HepG2 (cell line): ENCODE results near the gene CCDC74A. TPM values are rescaled to one million over a fixed set of nuclear protein-coding genes. Genes with fewer than 3 reads are reported as not detected.

Experiments
- BORCS8-MEF2B ChIP-seq: sonication (generic); formaldehyde crosslinking; IDR thresholded peaks from 2 replicates; pipeline ENCODE4 v1.8.0; 2022; ENCODE audit warnings: mild to moderate bottlenecking, missing genetic modification reagents
- FOXC1 ChIP-seq: sonication (generic); formaldehyde crosslinking; IDR thresholded peaks from 2 replicates; pipeline ENCODE4 v1.8.0; 2022; ENCODE audit warnings: mild to moderate bottlenecking, missing genetic modification reagents, borderline replicate concordance
- MTF1 ChIP-seq: sonication (generic); formaldehyde crosslinking; IDR thresholded peaks from 2 replicates; pipeline ENCODE4 v1.5.0; 2020; ENCODE audit warnings: missing genetic modification reagents
- NCOR1 ChIP-seq: fragments of 200-600 bp; sonication (generic); IDR thresholded peaks from 2 replicates; pipeline ENCODE4 v1.7.0; 2017; ENCODE audit warnings: antibody characterized with exemption, low read length, borderline replicate concordance
- PLSCR1 ChIP-seq: sonication (generic); formaldehyde crosslinking; IDR thresholded peaks from 2 replicates; pipeline ENCODE4 v1.5.0; 2020; ENCODE audit warnings: missing genetic modification reagents, mild to moderate bottlenecking, borderline replicate concordance
- SOX5 ChIP-seq: IDR thresholded peaks from 2 replicates; pipeline ENCODE4 v1.6.1; 2016; ENCODE audit warnings: borderline replicate concordance
- SP2 ChIP-seq: sonication (generic); formaldehyde crosslinking; IDR thresholded peaks from 2 replicates; pipeline ENCODE4 v1.5.1; 2020; ENCODE audit warnings: mild to moderate bottlenecking, missing genetic modification reagents
- TSC22D2 ChIP-seq: sonication (generic); formaldehyde crosslinking; IDR thresholded peaks from 2 replicates; pipeline ENCODE4 v1.5.1; 2020; ENCODE audit warnings: missing genetic modification reagents, mild to moderate bottlenecking, borderline replicate concordance
- ZKSCAN5 ChIP-seq: sonication (generic); formaldehyde crosslinking; IDR thresholded peaks from 2 replicates; pipeline ENCODE4 v1.5.1; 2020; ENCODE audit warnings: mild to moderate bottlenecking, missing genetic modification reagents
- ZNF160 ChIP-seq: sonication (generic); formaldehyde crosslinking; IDR thresholded peaks from 2 replicates; pipeline ENCODE4 v1.8.0; 2022; ENCODE audit warnings: mild to moderate bottlenecking, inconsistent platforms, missing genetic modification reagents
- ZNF207 ChIP-seq: fragments of 450-650 bp; IDR thresholded peaks from 2 replicates; pipeline ENCODE4 v1.6.1; 2016; ENCODE audit warnings: antibody characterized with exemption, borderline replicate concordance
- ZNF232 ChIP-seq: sonication (generic); formaldehyde crosslinking; IDR thresholded peaks from 2 replicates; pipeline ENCODE4 v1.4.0; 2020; ENCODE audit warnings: missing genetic modification reagents, borderline replicate concordance
- ZNF24 ChIP-seq: fragments of 450-650 bp; IDR thresholded peaks from 2 replicates; pipeline ENCODE4 v1.6.1; 2017; ENCODE audit warnings: antibody characterized with exemption, mild to moderate bottlenecking
- ZNF720 ChIP-seq: sonication (generic); formaldehyde crosslinking; IDR thresholded peaks from 2 replicates; pipeline ENCODE4 v1.4.0; 2020; ENCODE audit warnings: missing genetic modification reagents
- ZNF749 ChIP-seq: sonication (generic); formaldehyde crosslinking; IDR thresholded peaks from 2 replicates; pipeline ENCODE4 v1.8.0; 2022; ENCODE audit warnings: mild to moderate bottlenecking, missing genetic modification reagents, moderate library complexity, borderline replicate concordance
- ZSCAN31 ChIP-seq: sonication (generic); formaldehyde crosslinking; IDR thresholded peaks from 2 replicates; pipeline ENCODE4 v1.5.0; 2020; ENCODE audit warnings: low read depth, mild to moderate bottlenecking, missing genetic modification reagents
- polyA plus RNA-seq, 8 experiments: library from polyadenylated mRNA; depleted of rRNA in 3 of 8; stranded (reverse) in 7 of 8; unstranded in 1 of 8; fragments of >200 nt; fragmentation: Illumina TruSeq in 4 of 8; extraction: Trizol in 4 of 8; gene quantifications; 2 replicates each; pipeline versions ENCODE4 v1.2.1 to v1.2.3, GENCODE V29; 2011 to 2016; ENCODE audit warnings: low read depth in 4 of 8, missing spikeins in 1 of 8, mixed read lengths in 1 of 8; ENCODE audit not compliant: insufficient read depth in 1 of 8
- total RNA-seq, 5 experiments: library from RNA; depleted of rRNA; stranded (reverse); fragments of >200 nt; fragmentation: Illumina TruSeq; extraction: Trizol; gene quantifications; 2 replicates each; pipeline ENCODE4 v1.2.3, GENCODE V29; 2016; ENCODE audit warnings: low read depth in 1 of 5
- TF ChIP-seq, protein P1 (sequence below): sonication (generic); formaldehyde crosslinking; IDR thresholded peaks from 2 replicates; pipeline ENCODE4 v1.5.1; 2020; ENCODE audit warnings: mild to moderate bottlenecking, missing genetic modification reagents, borderline replicate concordance
- TF ChIP-seq, protein P2 (sequence below): sonication (generic); formaldehyde crosslinking; IDR thresholded peaks from 2 replicates; pipeline ENCODE4 v1.8.1; 2023; ENCODE audit warnings: mild to moderate bottlenecking, missing genetic modification reagents
- TF ChIP-seq, protein P3 (sequence below): sonication (generic); formaldehyde crosslinking; IDR thresholded peaks from 2 replicates; pipeline ENCODE4 v1.5.1; 2020; ENCODE audit warnings: mild to moderate bottlenecking, missing genetic modification reagents, moderate library complexity

The CCDC74A gene
- total and polyA plus RNA-seq, 2 of the 13 experiments (the other 11 are each of a cell fraction or from before 2014, with no cell fraction given) = 0.15 to 0.17 TPM

DNA sequence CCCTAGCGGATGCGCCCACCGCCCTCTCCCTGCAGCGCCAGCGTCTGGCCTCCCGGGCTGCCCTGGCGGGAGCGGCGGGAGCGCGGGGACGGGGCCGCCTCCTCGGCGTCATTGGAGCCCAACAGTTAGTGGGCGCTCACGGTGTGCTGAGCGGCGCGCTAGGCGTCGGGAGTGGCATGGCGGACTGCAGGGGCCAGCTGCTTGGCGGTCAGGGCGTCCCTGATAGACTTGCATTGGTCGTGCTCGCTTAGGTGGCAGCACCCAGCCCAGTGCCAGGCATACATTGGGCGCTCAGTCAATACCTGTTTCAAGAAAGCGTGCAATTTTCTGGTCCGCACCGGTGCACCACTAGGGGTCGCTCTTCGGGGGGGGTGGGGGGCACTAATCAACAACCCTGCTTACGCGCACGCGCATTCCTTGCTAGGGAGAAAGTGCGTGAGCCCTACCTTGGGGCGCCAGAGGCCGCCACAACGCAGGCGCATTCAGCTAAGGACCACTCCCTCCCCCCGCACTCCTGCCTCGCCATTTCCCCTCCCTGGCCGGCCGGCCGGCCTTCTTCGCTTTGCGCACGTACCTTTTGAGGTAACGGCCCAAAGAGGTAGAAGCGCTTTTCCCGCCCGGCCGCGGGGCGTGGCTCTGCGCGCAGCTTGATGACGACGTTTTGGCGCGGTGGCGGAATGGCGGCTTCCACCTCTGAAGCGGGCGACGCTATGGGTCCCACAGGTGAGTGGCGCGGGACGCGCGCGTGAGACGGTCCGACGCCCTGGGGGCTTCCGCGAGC, 35.1 kb upstream of the CCDC74A start (continued):
- TF ChIP-seq, protein P1, sequence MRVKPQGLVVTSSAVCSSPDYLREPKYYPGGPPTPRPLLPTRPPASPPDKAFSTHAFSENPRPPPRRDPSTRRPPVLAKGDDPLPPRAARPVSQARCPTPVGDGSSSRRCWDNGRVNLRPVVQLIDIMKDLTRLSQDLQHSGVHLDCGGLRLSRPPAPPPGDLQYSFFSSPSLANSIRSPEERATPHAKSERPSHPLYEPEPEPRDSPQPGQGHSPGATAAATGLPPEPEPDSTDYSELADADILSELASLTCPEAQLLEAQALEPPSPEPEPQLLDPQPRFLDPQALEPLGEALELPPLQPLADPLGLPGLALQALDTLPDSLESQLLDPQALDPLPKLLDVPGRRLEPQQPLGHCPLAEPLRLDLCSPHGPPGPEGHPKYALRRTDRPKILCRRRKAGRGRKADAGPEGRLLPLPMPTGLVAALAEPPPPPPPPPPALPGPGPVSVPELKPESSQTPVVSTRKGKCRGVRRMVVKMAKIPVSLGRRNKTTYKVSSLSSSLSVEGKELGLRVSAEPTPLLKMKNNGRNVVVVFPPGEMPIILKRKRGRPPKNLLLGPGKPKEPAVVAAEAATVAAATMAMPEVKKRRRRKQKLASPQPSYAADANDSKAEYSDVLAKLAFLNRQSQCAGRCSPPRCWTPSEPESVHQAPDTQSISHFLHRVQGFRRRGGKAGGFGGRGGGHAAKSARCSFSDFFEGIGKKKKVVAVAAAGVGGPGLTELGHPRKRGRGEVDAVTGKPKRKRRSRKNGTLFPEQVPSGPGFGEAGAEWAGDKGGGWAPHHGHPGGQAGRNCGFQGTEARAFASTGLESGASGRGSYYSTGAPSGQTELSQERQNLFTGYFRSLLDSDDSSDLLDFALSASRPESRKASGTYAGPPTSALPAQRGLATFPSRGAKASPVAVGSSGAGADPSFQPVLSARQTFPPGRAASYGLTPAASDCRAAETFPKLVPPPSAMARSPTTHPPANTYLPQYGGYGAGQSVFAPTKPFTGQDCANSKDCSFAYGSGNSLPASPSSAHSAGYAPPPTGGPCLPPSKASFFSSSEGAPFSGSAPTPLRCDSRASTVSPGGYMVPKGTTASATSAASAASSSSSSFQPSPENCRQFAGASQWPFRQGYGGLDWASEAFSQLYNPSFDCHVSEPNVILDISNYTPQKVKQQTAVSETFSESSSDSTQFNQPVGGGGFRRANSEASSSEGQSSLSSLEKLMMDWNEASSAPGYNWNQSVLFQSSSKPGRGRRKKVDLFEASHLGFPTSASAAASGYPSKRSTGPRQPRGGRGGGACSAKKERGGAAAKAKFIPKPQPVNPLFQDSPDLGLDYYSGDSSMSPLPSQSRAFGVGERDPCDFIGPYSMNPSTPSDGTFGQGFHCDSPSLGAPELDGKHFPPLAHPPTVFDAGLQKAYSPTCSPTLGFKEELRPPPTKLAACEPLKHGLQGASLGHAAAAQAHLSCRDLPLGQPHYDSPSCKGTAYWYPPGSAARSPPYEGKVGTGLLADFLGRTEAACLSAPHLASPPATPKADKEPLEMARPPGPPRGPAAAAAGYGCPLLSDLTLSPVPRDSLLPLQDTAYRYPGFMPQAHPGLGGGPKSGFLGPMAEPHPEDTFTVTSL (CRISPR knock-in tag) = no peak; the same call in 1 of the 2 replicates
- TF ChIP-seq NCOR1 (no peak; the same call in 1 of the 2 replicates), FOXC1 (peak; percentile 84), TSC22D2 (CRISPR knock-in tag) (no peak), ZNF720 (no peak), MTF1 (CRISPR knock-in tag) (peak; percentile 99), ZKSCAN5 (CRISPR knock-in tag) (no peak), ZNF24 (no peak), ZNF232 (CRISPR knock-in tag) (peak; percentile 74; the same call in 1 of the 2 replicates), SP2 (CRISPR knock-in tag) (no peak; the same call in 1 of the 2 replicates), SOX5 (CRISPR knock-in tag) (peak; percentile 59; the same call in 1 of the 2 replicates), PLSCR1 (CRISPR knock-in tag) (no peak), ZNF160 (CRISPR knock-in tag) (no peak), ZNF207 (no peak), BORCS8-MEF2B (CRISPR knock-in tag) (peak; percentile 7; the same call in 1 of the 2 replicates), ZNF749 (CRISPR knock-in tag) (0 out of 2 replicates have a peak, but pooled peaks have one; percentile 5), ZSCAN31 (CRISPR knock-in tag) (peak; percentile 53)
- TF ChIP-seq, protein P2, sequence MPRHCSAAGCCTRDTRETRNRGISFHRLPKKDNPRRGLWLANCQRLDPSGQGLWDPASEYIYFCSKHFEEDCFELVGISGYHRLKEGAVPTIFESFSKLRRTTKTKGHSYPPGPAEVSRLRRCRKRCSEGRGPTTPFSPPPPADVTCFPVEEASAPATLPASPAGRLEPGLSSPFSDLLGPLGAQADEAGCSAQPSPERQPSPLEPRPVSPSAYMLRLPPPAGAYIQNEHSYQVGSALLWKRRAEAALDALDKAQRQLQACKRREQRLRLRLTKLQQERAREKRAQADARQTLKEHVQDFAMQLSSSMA (CRISPR knock-in tag) = peak; percentile 89; the same call in 1 of the 2 replicates
- TF ChIP-seq, protein P3, sequence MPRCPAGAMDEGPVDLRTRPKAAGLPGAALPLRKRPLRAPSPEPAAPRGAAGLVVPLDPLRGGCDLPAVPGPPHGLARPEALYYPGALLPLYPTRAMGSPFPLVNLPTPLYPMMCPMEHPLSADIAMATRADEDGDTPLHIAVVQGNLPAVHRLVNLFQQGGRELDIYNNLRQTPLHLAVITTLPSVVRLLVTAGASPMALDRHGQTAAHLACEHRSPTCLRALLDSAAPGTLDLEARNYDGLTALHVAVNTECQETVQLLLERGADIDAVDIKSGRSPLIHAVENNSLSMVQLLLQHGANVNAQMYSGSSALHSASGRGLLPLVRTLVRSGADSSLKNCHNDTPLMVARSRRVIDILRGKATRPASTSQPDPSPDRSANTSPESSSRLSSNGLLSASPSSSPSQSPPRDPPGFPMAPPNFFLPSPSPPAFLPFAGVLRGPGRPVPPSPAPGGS (CRISPR knock-in tag) = peak; percentile 38; the same call in 1 of the 2 replicates
